Mesenchymal stem cell (in vitro differentiated cells and primary cell): ENCODE data around the gene MIEN1.

ENCODE experiments used
- DNase-seq: peaks from one replicate; pipeline ENCODE4 v3.0.0-alpha.2; 2013
- H2AFZ ChIP-seq: one replicate; pipeline ENCODE4 v1.6.1; 2013; ENCODE audit warnings: low read depth, mild to moderate bottlenecking, control low read depth, inconsistent platforms, low read length, moderate library complexity
- H2AK5ac ChIP-seq: 2 replicates; pipeline ENCODE4 v1.6.1; 2013; ENCODE audit warnings: low read length, moderate library complexity, mild to moderate bottlenecking, inconsistent platforms; ENCODE audit not compliant: severe bottlenecking
- H2BK120ac ChIP-seq: one replicate; pipeline ENCODE4 v1.6.1; 2013; ENCODE audit warnings: low read depth, mild to moderate bottlenecking, inconsistent platforms, low read length, moderate library complexity
- H2BK12ac ChIP-seq, 2 experiments: one replicate each; pipeline ENCODE4 v1.6.1; 2013; ENCODE audit warnings: inconsistent platforms in 2 of 2, low read length in 2 of 2, mild to moderate bottlenecking in 2 of 2, moderate library complexity in 2 of 2, control low read depth in 1 of 2
- H2BK15ac ChIP-seq: one replicate; pipeline ENCODE4 v1.6.1; 2013; ENCODE audit warnings: mild to moderate bottlenecking, low read depth, inconsistent platforms; ENCODE audit not compliant: poor library complexity, severe bottlenecking
- H2BK5ac ChIP-seq: 2 replicates; pipeline ENCODE4 v1.6.1; 2013; ENCODE audit warnings: low read depth, mild to moderate bottlenecking, low read length, control low read depth, inconsistent platforms; ENCODE audit not compliant: poor library complexity, severe bottlenecking
- H3K14ac ChIP-seq, 2 experiments: one replicate each; pipeline ENCODE4 v1.6.1; 2013; ENCODE audit warnings: inconsistent platforms in 2 of 2, low read length in 2 of 2, control low read depth in 1 of 2, mild to moderate bottlenecking in 1 of 2, moderate library complexity in 1 of 2
- H3K18ac ChIP-seq, 2 experiments: one replicate each; pipeline ENCODE4 v1.6.1; 2013; ENCODE audit warnings: inconsistent platforms in 2 of 2, low read length in 2 of 2, control low read depth in 1 of 2, low read depth in 1 of 2, mild to moderate bottlenecking in 1 of 2
- H3K23ac ChIP-seq, 2 experiments: one replicate each; pipeline ENCODE4 v1.6.1; 2013; ENCODE audit warnings: inconsistent platforms in 2 of 2, low read length in 2 of 2, mild to moderate bottlenecking in 2 of 2, moderate library complexity in 2 of 2, control low read depth in 1 of 2
- H3K27ac ChIP-seq: 2 replicates; pipeline ENCODE4 v1.5.1; 2013; ENCODE audit warnings: mild to moderate bottlenecking, moderate library complexity, low read length, control low read depth, inconsistent platforms; ENCODE audit not compliant: poor library complexity, severe bottlenecking
- H3K27me3 ChIP-seq, 2 experiments: 2 replicates each; pipeline versions ENCODE4 v1.6.1 to v1.7.0; 2013; ENCODE audit warnings: low read length in 2 of 2, mild to moderate bottlenecking in 2 of 2, moderate library complexity in 2 of 2, control low read depth in 1 of 2, inconsistent platforms in 1 of 2; ENCODE audit not compliant: control insufficient read depth in 1 of 2, insufficient read depth in 1 of 2
- H3K36me3 ChIP-seq, 2 experiments: 2 replicates each; pipeline versions ENCODE4 v1.6.1 to v1.7.0; 2013; ENCODE audit warnings: low read length in 2 of 2, control low read depth in 1 of 2, inconsistent platforms in 1 of 2, low read depth in 1 of 2, mild to moderate bottlenecking in 1 of 2; ENCODE audit not compliant: insufficient read depth in 2 of 2, control insufficient read depth in 1 of 2
- H3K4ac ChIP-seq, 2 experiments: one replicate each; pipeline ENCODE4 v1.6.1; 2013; ENCODE audit warnings: inconsistent platforms in 2 of 2, low read length in 2 of 2, mild to moderate bottlenecking in 2 of 2, moderate library complexity in 2 of 2, control low read depth in 1 of 2, low read depth in 1 of 2
- H3K4me1 ChIP-seq: 2 replicates; pipeline ENCODE4 v1.6.1; 2013; ENCODE audit warnings: low read depth, low read length, control low read depth; ENCODE audit not compliant: control insufficient read depth, insufficient read depth
- H3K4me2 ChIP-seq: 2 replicates; pipeline ENCODE4 v1.6.1; 2013; ENCODE audit warnings: low read length, mild to moderate bottlenecking, inconsistent platforms; ENCODE audit not compliant: poor library complexity, severe bottlenecking
- H3K4me3 ChIP-seq, 2 experiments: 2 replicates each; pipeline versions ENCODE4 v1.5.1 to v1.7.0; 2013; ENCODE audit warnings: low read length in 2 of 2, mild to moderate bottlenecking in 2 of 2, control low read depth in 1 of 2, low read depth in 1 of 2; ENCODE audit not compliant: insufficient read depth in 1 of 2
- H3K79me1 ChIP-seq: replicated peaks from 2 replicates; pipeline ENCODE4 v1.6.1; 2013; ENCODE audit warnings: mild to moderate bottlenecking, control low read depth, low read length, inconsistent platforms; ENCODE audit not compliant: poor library complexity, severe bottlenecking
- H3K9ac ChIP-seq: 2 replicates; pipeline ENCODE4 v1.7.0; 2013; ENCODE audit warnings: mild to moderate bottlenecking, low read length, moderate library complexity
- H3K9me3 ChIP-seq: 2 replicates; pipeline ENCODE4 v1.7.0; 2013; ENCODE audit warnings: mild to moderate bottlenecking, low read length; ENCODE audit not compliant: control insufficient read depth
- H4K8ac ChIP-seq: one replicate; pipeline ENCODE4 v1.6.1; 2013; ENCODE audit warnings: inconsistent platforms, mild to moderate bottlenecking, low read length, moderate library complexity
- H4K91ac ChIP-seq: one replicate; pipeline ENCODE4 v1.6.1; 2013; ENCODE audit warnings: mild to moderate bottlenecking, low read length, inconsistent platforms
- WGBS: methylation state at CpG from one replicate; pipeline ENCODE4 v1.1.7; 2013; ENCODE audit warnings: mixed read lengths; 5-methylcytosine and 5-hydroxymethylcytosine counted together

MIEN1 gene

GRCh38 chr17:39774047-39774446 lies 43.7 kb upstream of the MIEN1 start:
- Histone ChIP-seq H3K4ac (no peak overlapping the region), H2BK120ac (no peak overlapping the region), H2BK5ac (no peak overlapping the region), H2AK5ac (no peak overlapping the region), H3K79me1 (no peaks in the 10 kb centered on the region), H3K27ac (no peak overlapping the region), H3K18ac (no peak overlapping the region), H3K9ac (no peak overlapping the region), H3K4me2 (no peak overlapping the region), H3K14ac (no peak overlapping the region), H3K27me3 (peaks cover 35 to 85% of the 10 kb centered on the region in 2 experiments), H2BK15ac (no peak overlapping the region), H3K23ac (no peak overlapping the region), H3K4me3 (no peak overlapping the region), H4K8ac (no peak overlapping the region), H4K91ac (no peak overlapping the region), H2AFZ (no peak overlapping the region), H3K9me3 (no peaks in the 10 kb centered on the region), H3K4me1 (no peaks in the 10 kb centered on the region), H3K36me3 (no peaks in the 10 kb centered on the region), H2BK12ac (no peak overlapping the region)
- DNase-seq, result no peak
- WGBS, result 20% methylated on average over 2 of the region's 4 CpGs

DNA sequence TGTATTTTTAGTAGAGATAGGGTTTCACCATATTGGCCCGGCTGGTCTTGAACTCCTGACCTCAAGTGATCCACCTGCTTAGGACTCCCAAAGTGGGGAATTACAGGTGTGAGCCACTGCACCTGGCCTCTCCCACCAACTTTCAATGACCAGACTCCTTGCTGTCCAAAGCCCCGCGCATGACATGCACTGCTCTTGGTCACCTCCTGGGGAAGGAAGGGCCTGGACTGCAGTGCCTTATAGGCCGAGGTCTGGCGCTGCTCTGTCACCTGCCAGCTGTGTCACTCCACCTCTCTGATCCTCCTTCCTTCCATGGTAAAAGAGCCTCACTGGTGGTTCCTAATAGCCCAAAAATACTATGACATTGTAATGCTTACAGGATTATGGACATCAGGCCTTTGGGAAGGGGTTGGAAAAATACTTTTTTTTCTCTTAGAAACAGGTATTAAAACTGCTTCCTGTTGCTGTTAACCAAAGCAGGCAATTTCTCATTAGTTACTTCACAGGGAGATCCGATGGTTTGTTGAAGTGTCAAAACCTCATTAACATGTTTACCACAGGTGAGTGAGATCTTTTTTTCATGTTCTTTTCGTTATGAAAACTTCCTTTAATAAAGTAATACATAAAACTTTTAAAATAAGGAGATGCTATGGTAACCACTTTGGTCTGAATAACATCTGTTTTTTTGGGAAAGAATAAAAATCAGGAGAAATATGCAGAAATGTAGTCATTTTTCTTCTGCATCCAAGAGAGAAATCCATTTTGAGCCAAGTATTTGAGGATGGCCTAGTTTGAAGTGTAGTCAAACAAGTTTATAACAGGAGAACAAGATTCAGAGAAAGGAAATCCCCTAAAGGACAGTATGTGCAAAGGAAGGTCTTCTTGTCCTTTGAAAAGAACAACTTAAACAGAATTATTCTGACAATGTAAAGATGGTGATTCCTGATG lies 42.9 kb upstream of the MIEN1 start:
- Histone ChIP-seq H3K27ac (no peak overlapping the region), H4K8ac (no peak overlapping the region), H3K4ac (no peak overlapping the region), H3K9me3 (no peaks in the 10 kb centered on the region), H2BK5ac (no peak overlapping the region), H3K79me1 (no peaks in the 10 kb centered on the region), H2BK12ac (no peak overlapping the region), H2BK120ac (no peak overlapping the region), H3K4me3 (no peak overlapping the region), H3K23ac (no peak overlapping the region), H3K4me1 (no peaks in the 10 kb centered on the region), H3K27me3 (peaks cover 37 to 88% of the 10 kb centered on the region in 2 experiments), H3K18ac (no peak overlapping the region), H3K36me3 (no peaks in the 10 kb centered on the region), H3K4me2 (no peak overlapping the region), H2AFZ (no peak overlapping the region), H3K14ac (no peak overlapping the region), H4K91ac (no peak overlapping the region), H3K9ac (no peak overlapping the region), H2BK15ac (no peak overlapping the region), H2AK5ac (no peak overlapping the region)
- 79% methylated on average over 6 of the region's 7 CpGs for WGBS
- DNase-seq, result no peak

GRCh38 chr17:39772415-39772814 lies 42.1 kb upstream of the MIEN1 start:
- H3K27me3 ChIP-seq, result peaks cover 33 to 85% of the 10 kb centered on the region in 2 experiments
- H2AFZ ChIP-seq, result no peak overlapping the region
- H3K4ac ChIP-seq, result no peak overlapping the region
- H3K36me3 ChIP-seq, result no peaks in the 10 kb centered on the region
- H2BK12ac ChIP-seq, result no peak overlapping the region
- H3K18ac ChIP-seq, result no peak overlapping the region
- H2BK5ac ChIP-seq, result no peak overlapping the region
- H3K79me1 ChIP-seq, result no peaks in the 10 kb centered on the region
- H2BK120ac ChIP-seq, result no peak overlapping the region
- no peak overlapping the region for H3K27ac ChIP-seq
- H3K23ac ChIP-seq, result no peak overlapping the region
- H3K9me3 ChIP-seq, result no peaks in the 10 kb centered on the region
- H2BK15ac ChIP-seq, result no peak overlapping the region
- no peak for DNase-seq
- H2AK5ac ChIP-seq, result no peak overlapping the region
- no peak overlapping the region for H3K14ac ChIP-seq
- no peaks in the 10 kb centered on the region for H3K4me1 ChIP-seq
- no peak overlapping the region for H3K9ac ChIP-seq
- H4K8ac ChIP-seq, result no peak overlapping the region
- no peak overlapping the region for H3K4me3 ChIP-seq
- H3K4me2 ChIP-seq, result no peak overlapping the region
- no peak overlapping the region for H4K91ac ChIP-seq

DNA sequence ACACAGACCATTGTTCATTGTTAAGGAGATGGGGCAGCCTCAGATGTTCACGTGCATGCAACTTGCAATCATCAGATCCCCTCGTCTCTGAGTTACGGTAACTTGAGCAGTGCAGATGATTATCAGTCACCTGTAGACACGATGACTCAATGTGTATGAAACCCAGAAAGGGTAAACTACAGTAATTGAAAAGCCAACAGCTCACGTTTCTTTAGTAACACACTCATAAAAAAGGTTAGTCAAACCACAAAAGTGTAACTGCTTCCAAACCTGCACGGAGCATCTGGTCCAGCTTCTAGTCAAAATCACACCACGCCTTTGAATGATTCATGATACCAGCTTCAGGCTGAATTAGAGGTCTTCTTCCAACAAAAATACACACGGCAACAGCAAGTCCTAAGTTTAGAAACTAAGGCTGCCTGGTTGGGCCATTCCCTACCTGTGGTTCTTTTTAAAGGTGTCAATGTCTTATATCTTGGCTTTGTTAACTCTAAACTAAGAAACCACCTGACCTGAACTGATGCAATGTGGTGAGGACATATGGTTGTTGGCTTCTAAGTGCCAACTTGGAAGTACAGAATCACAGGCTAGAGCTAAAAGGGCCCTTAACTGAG lies 39.7 kb upstream of the MIEN1 start:
- Histone ChIP-seq H3K9ac (no peak overlapping the region), H2AFZ (no peak overlapping the region), H3K4me1 (no peaks in the 10 kb centered on the region), H3K27me3 (peaks cover 47 to 87% of the 10 kb centered on the region in 2 experiments), H2BK120ac (no peak overlapping the region), H2AK5ac (no peak overlapping the region), H3K14ac (no peak overlapping the region), H2BK15ac (no peak overlapping the region), H3K18ac (no peak overlapping the region), H3K4ac (no peak overlapping the region), H3K79me1 (no peaks in the 10 kb centered on the region), H3K36me3 (no peaks in the 10 kb centered on the region), H4K91ac (no peak overlapping the region), H3K4me2 (no peak overlapping the region), H3K4me3 (no peak overlapping the region), H3K23ac (no peak overlapping the region), H3K27ac (no peak overlapping the region), H2BK12ac (no peak overlapping the region), H4K8ac (no peak overlapping the region), H3K9me3 (no peaks in the 10 kb centered on the region), H2BK5ac (no peak overlapping the region)
- WGBS, result 72% methylated on average over 7 of the region's 8 CpGs
- DNase-seq, result no peak
